IPS-NIHi11 (cell line): ENCODE measurements around the gene EP300.
"Not testable (repeated sequence)": the region's sequence is repeated elsewhere in the genome, so short reads cannot be mapped to it uniquely, and the experiment has no call there.

Experiments used
- DNase-seq: peaks from one replicate; pipeline ENCODE4 v3.0.0; 2012; ENCODE audit warnings: mixed read lengths, low spot score

Gene EP300

GRCh38 chr22:41092023-41092817 is at the start of gene EP300:
EP300 (plus strand) TSS chr22:41092592; CDS start chr22:41093005, 413 bp downstream.
- peak; percentile 80 for DNase-seq

GRCh38 chr22:41043722-41044121 is 48.7 kb upstream of the EP300 start:
- no peak for DNase-seq

GRCh38 chr22:41045575-41045974 is 46.8 kb upstream of the EP300 start:
- DNase-seq: not testable (repeated sequence)

- DNase-seq: no peak
These were observed 44.6 kb upstream of the EP300 start for GRCh38 chr22:41047801-41048211.

- not testable (repeated sequence) for DNase-seq
These were observed 44.0 kb upstream of the EP300 start for GRCh38 chr22:41048345-41048744.

GRCh38 chr22:41048791-41049717 is 43.3 kb upstream of the EP300 start:
- DNase-seq: peak; percentile 62

GRCh38 chr22:41049795-41050194 is 42.6 kb upstream of the EP300 start:
- DNase-seq: not testable (repeated sequence)

- DNase-seq: no peak
These were observed 41.5 kb upstream of the EP300 start for GRCh38 chr22:41050883-41051282.

GRCh38 chr22:41052661-41053490 is 39.5 kb upstream of the EP300 start:
- DNase-seq: no peak

GRCh38 chr22:41057076-41057475 is 35.3 kb upstream of the EP300 start:
- DNase-seq: no peak

- DNase-seq: no peak
These were observed 30.2 kb upstream of the EP300 start for GRCh38 chr22:41062146-41062545.

GRCh38 chr22:41064326-41064725 is 28.1 kb upstream of the EP300 start:
- DNase-seq: not testable (repeated sequence)

- not testable (repeated sequence) for DNase-seq
These were observed 26.1 kb upstream of the EP300 start for GRCh38 chr22:41066341-41066740.

- DNase-seq: not testable (repeated sequence)
These were observed 24.4 kb upstream of the EP300 start for GRCh38 chr22:41067968-41068367.

- no peak for DNase-seq
These were observed 21.6 kb upstream of the EP300 start for GRCh38 chr22:41070665-41071331.

- DNase-seq: no peak
These were observed 18.3 kb upstream of the EP300 start for GRCh38 chr22:41074061-41074460.

- no peak for DNase-seq
These were observed 17.9 kb upstream of the EP300 start for GRCh38 chr22:41074466-41074865.

- DNase-seq: no peak
These were observed 17.3 kb upstream of the EP300 start for GRCh38 chr22:41074941-41075710.

- DNase-seq: no peak
These were observed 16.4 kb upstream of the EP300 start for GRCh38 chr22:41075946-41076345.

GRCh38 chr22:41076857-41077256 is 15.5 kb upstream of the EP300 start:
- no peak for DNase-seq

GRCh38 chr22:41078931-41079330 is 13.5 kb upstream of the EP300 start:
- no peak for DNase-seq
